CD14-positive monocyte (primary cell): ENCODE data around the gene PANK1. TPM values are rescaled to one million over a fixed set of nuclear protein-coding genes. Genes with fewer than 3 reads are reported as not detected.

Source experiments
- DNase-seq, 3 donors: peaks; one replicate each; pipeline ENCODE4 v3.0.0-alpha.2; 2011 to 2022
- H2AFZ ChIP-seq: 2 replicates; pipeline ENCODE4 v1.6.0; 2012; ENCODE audit warnings: mild to moderate bottlenecking, low read depth, low read length, inconsistent platforms; ENCODE audit not compliant: insufficient read depth, poor library complexity, severe bottlenecking
- H3K27ac ChIP-seq, 2 donors: 1 replicate in 1 of 2; 2 replicates in 1 of 2; pipeline ENCODE4 v1.5.1; 2012 to 2013; ENCODE audit warnings: low read length in 2 of 2, control low read depth in 1 of 2, inconsistent platforms in 1 of 2, low read depth in 1 of 2, mild to moderate bottlenecking in 1 of 2
- H3K27me3 ChIP-seq, 2 donors: one replicate each; pipeline versions ENCODE4 v1.6.0 to v1.6.1; 2011 to 2013; ENCODE audit warnings: low read length in 2 of 2; ENCODE audit not compliant: control insufficient read depth in 2 of 2, insufficient read depth in 2 of 2
- H3K36me3 ChIP-seq, 2 donors: replicated peaks in 1 of 2; 1 replicate in 1 of 2; 2 replicates in 1 of 2; pipeline versions ENCODE4 v1.5.1 to v1.6.1; 2012 to 2013; ENCODE audit warnings: low read length in 2 of 2, control low read depth in 1 of 2, inconsistent platforms in 1 of 2, mild to moderate bottlenecking in 1 of 2; ENCODE audit not compliant: insufficient read depth in 2 of 2, control insufficient read depth in 1 of 2
- H3K4me1 ChIP-seq, 2 donors: 1 replicate in 1 of 2; 2 replicates in 1 of 2; pipeline versions ENCODE4 v1.5.1 to v1.6.1; 2012 to 2013; ENCODE audit warnings: low read length in 2 of 2, control low read depth in 1 of 2, inconsistent platforms in 1 of 2, mild to moderate bottlenecking in 1 of 2, moderate library complexity in 1 of 2; ENCODE audit not compliant: insufficient read depth in 2 of 2, control insufficient read depth in 1 of 2
- H3K4me2 ChIP-seq: replicated peaks from 2 replicates; pipeline ENCODE3; 2012; ENCODE audit warnings: low read length, moderate library complexity, mild to moderate bottlenecking; ENCODE audit not compliant: poor library complexity, severe bottlenecking; ENCODE audit errors: extremely low read depth
- H3K4me3 ChIP-seq, 3 experiments: fragments of 200-600 bp in 1 of 3; sonication (generic) in 1 of 3; replicated peaks in 1 of 3; 1 replicate in 2 of 3; 2 replicates in 1 of 3; pipeline ENCODE4 v1.5.1; 2011 to 2013; ENCODE audit warnings: low read length in 3 of 3, mild to moderate bottlenecking in 3 of 3, control low read depth in 2 of 3, low read depth in 2 of 3, inconsistent platforms in 1 of 3, moderate library complexity in 1 of 3
- H3K79me2 ChIP-seq: 2 replicates; pipeline ENCODE4 v1.6.0; 2012; ENCODE audit warnings: mild to moderate bottlenecking, control low read depth, inconsistent platforms, low read length, moderate library complexity; ENCODE audit not compliant: insufficient read depth
- H3K9ac ChIP-seq: 2 replicates; pipeline ENCODE4 v1.6.0; 2017; ENCODE audit warnings: low read length, mild to moderate bottlenecking; ENCODE audit not compliant: insufficient read depth, poor library complexity, severe bottlenecking
- H3K9me3 ChIP-seq, 2 donors: replicated peaks in 1 of 2; 1 replicate in 1 of 2; 2 replicates in 1 of 2; pipeline versions ENCODE4 v1.5.1 to v1.6.1; 2012 to 2013; ENCODE audit warnings: low read length in 2 of 2, control low read depth in 1 of 2; ENCODE audit not compliant: control insufficient read depth in 1 of 2, insufficient read depth in 1 of 2
- H4K20me1 ChIP-seq: 2 replicates; pipeline ENCODE4 v1.6.0; 2012; ENCODE audit warnings: mild to moderate bottlenecking, low read length, control low read depth, moderate library complexity; ENCODE audit not compliant: insufficient read depth
- H3K27ac Mint-ChIP-seq, 7 donors: one replicate each; pipeline ENCODE4 v1.8.0; 2020; ENCODE audit warnings: mild to moderate bottlenecking in 7 of 7, mixed read lengths in 7 of 7, moderate library complexity in 6 of 7, inconsistent platforms in 2 of 7
- H3K27me3 Mint-ChIP-seq, 3 donors: one replicate each; pipeline ENCODE4 v1.8.0; 2021 to 2022; ENCODE audit warnings: low read depth in 3 of 3, mild to moderate bottlenecking in 3 of 3, mixed read lengths in 3 of 3, moderate library complexity in 3 of 3, inconsistent platforms in 1 of 3
- H3K36me3 Mint-ChIP-seq, 2 donors: one replicate each; pipeline ENCODE4 v1.8.0; 2020; ENCODE audit warnings: mixed read lengths in 2 of 2, inconsistent platforms in 1 of 2, mild to moderate bottlenecking in 1 of 2
- H3K4me1 Mint-ChIP-seq: one replicate; pipeline ENCODE4 v1.8.0; 2020; ENCODE audit warnings: mild to moderate bottlenecking, mixed read lengths
- H3K4me3 Mint-ChIP-seq, 2 donors: one replicate each; pipeline ENCODE4 v1.8.0; 2020; ENCODE audit warnings: mild to moderate bottlenecking in 2 of 2, mixed read lengths in 2 of 2, moderate library complexity in 1 of 2
- H3K9me3 Mint-ChIP-seq, 7 donors: one replicate each; pipeline ENCODE4 v1.8.0; 2020 to 2022; ENCODE audit warnings: mixed read lengths in 7 of 7, mild to moderate bottlenecking in 6 of 7, moderate library complexity in 6 of 7, inconsistent platforms in 2 of 7
- CTCF ChIP-seq: fragments of 200-600 bp; IDR thresholded peaks from one replicate; pipeline ENCODE4 v1.8.0; 2022; ENCODE audit warnings: antibody characterized with exemption, mild to moderate bottlenecking
- WGBS: methylation state at CpG from one replicate; pipeline ENCODE4 v1.1.5; 2013; ENCODE audit warnings: missing lambda C conversion rate; ENCODE audit not compliant: insufficient coverage; 5-methylcytosine and 5-hydroxymethylcytosine counted together
- intact Hi-C, 2 donors: fragments of 100-400 bp; cut with micrococcal nuclease; formaldehyde crosslinking; loops; one replicate each; pipeline versions ENCODE4 v1.15.0 to v1.15.1; 2023
- polyA plus RNA-seq, 3 donors: library from polyadenylated mRNA; depleted of rRNA in 1 of 3; unstranded in 2 of 3; stranded (reverse) in 1 of 3; fragments of 300-500 nt in 2 of 3; fragments of >200 nt in 1 of 3; fragmentation: Illumina TruSeq in 2 of 3; gene quantifications; 1 replicate in 2 of 3; 2 replicates in 1 of 3; pipeline ENCODE4 v1.2.3, GENCODE V29; 2012 to 2021

PANK1 gene
- polyA plus RNA-seq, 3 donors = 0.31 to 0.67 (median 0.61) TPM

DNA sequence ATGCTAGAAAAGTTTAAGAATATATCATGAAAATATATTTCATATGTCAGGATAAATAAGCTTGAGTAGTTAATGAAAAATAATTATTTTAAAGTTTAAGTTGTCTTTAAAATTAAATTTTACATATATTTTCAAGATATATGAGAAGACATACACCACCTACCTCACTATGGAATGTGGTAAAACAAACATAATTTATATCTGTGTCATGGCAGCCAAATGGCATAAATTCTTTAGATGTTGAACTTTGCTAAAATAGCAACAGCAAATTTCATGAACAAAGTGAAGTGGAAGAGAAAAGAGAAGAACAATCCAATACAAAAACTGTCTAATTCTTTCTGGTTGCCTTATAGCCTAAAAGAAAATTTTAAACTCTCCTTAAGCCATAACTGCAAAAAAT, 70.0 kb downstream of the PANK1 start:
- intact Hi-C loops = no loop called here

DNA sequence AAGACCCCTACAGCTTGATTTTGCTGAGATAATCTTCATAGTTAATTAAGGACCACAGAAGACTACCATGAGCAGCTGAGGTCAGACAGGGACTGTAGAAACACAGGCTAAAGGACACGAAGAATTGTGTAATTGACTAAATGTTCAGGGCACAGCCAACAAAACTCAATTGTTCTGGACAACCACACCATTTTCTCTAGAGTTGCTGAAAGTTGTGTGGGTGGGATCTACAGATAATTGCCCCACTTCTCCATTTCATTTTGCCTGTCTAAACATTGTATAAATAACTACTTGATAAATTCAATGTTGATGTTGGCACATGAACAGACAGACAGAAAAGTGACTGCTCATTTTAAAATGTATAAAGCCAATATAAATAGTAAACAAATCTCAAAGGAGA, 70.7 kb downstream of the PANK1 start:
- H4K20me1 ChIP-seq = no peaks in the 10 kb centered on the region
- TF ChIP-seq CTCF = no peak
- Mint-ChIP-seq H3K4me1 (no peaks in the 10 kb centered on the region), H3K36me3 (peaks cover 0 to 1% of the 10 kb centered on the region in 2 donors), H3K27me3 (no peaks in the 10 kb centered on the region), H3K9me3 (peaks cover 0 to 4% (median 0%) of the 10 kb centered on the region in 7 donors), H3K4me3 (no peak overlapping the region), H3K27ac (no peak overlapping the region)
- no peaks in the 10 kb centered on the region for H3K9me3 ChIP-seq
- H3K36me3 ChIP-seq = no peaks in the 10 kb centered on the region
- no peak overlapping the region for H3K4me2 ChIP-seq
- H2AFZ ChIP-seq = no peak overlapping the region
- no peak overlapping the region for H3K4me3 ChIP-seq
- no peaks in the 10 kb centered on the region for H3K79me2 ChIP-seq
- H3K27ac ChIP-seq = no peak overlapping the region
- no CpG with 5 or more reads among the region's 1 CpG for WGBS
- no peak for DNase-seq
- H3K9ac ChIP-seq = no peak overlapping the region
- intact Hi-C loops = no loop called here
- H3K4me1 ChIP-seq = no peaks in the 10 kb centered on the region
- no peaks in the 10 kb centered on the region for H3K27me3 ChIP-seq

More for the DNA sequence above, 70.0 kb downstream of the PANK1 start:
- H3K4me1 ChIP-seq = no peaks in the 10 kb centered on the region
- Mint-ChIP-seq H3K4me3 (no peak overlapping the region), H3K27ac (no peak overlapping the region), H3K4me1 (no peaks in the 10 kb centered on the region), H3K36me3 (peaks cover 0 to 3% of the 10 kb centered on the region in 2 donors), H3K27me3 (no peaks in the 10 kb centered on the region), H3K9me3 (peaks cover 0 to 4% (median 0%) of the 10 kb centered on the region in 7 donors)
- no peak overlapping the region for H3K4me3 ChIP-seq
- H3K9ac ChIP-seq = no peak overlapping the region
- H3K4me2 ChIP-seq = no peak overlapping the region
- no peak for TF ChIP-seq CTCF
- no peaks in the 10 kb centered on the region for H3K27me3 ChIP-seq
- no peak overlapping the region for H3K27ac ChIP-seq
- no peaks in the 10 kb centered on the region for H3K36me3 ChIP-seq
- H2AFZ ChIP-seq = no peak overlapping the region
- H3K79me2 ChIP-seq = no peaks in the 10 kb centered on the region
- H3K9me3 ChIP-seq = no peaks in the 10 kb centered on the region
- H4K20me1 ChIP-seq = no peaks in the 10 kb centered on the region
- no peak for DNase-seq
